DMS53 treated with DMSO at 0.1 percent for 48 hours (cell line): ENCODE data around the gene HARS1.
A peak's percentile ranks its signal among the peaks of the same experiment; 100 is the strongest.
"Not testable (repeated sequence)": the region's sequence is repeated elsewhere in the genome, so short reads cannot be mapped to it uniquely, and the experiment has no call there.

ENCODE experiments used
- DNase-seq: peaks from one replicate; lab custom pipeline; 2025; ENCODE audit not compliant: unreplicated experiment; lab: John Stamatoyannopoulos, UW

HARS1 gene

DNA sequence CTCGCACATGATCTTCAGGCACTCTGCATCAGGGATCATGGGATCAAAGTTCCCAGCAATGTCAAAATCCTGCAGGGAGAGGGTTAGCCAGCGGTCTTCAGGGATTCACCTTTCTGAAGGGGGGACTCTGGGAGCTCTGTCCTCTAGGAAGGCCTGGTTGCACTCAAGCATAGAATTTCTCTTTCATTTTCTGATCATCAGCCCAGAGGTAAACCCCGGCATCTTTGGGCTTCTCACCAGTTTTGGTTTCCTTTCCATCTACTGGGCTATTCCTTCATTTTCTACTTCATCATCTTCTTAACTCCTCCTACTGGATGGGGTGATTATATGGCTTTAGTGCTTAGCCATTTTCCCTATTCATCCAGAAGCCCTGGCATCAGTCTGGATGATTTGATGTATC, 13.2 kb downstream of the HARS1 start:
- DNase-seq: no peak

DNA sequence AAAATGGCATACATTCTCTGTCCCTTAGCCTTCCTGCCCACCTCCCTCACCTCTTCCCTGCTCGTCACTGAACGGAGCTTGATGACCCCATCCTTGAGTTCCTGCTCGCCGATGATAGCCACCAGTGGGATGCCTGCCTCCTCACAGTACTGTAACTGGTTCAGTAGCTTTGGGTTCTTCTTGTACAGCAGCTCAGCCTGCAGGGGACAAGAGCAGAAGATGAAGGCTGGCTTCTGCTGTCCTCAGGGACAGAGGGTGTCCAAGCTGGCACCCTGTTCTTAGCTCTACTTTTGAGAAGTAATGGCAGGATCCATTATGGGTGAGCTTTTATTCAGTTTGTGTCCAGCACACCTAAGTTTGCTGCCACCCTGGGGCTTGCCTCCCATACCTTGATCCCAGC, 16.5 kb downstream of the HARS1 start:
- no peak for DNase-seq

DNA sequence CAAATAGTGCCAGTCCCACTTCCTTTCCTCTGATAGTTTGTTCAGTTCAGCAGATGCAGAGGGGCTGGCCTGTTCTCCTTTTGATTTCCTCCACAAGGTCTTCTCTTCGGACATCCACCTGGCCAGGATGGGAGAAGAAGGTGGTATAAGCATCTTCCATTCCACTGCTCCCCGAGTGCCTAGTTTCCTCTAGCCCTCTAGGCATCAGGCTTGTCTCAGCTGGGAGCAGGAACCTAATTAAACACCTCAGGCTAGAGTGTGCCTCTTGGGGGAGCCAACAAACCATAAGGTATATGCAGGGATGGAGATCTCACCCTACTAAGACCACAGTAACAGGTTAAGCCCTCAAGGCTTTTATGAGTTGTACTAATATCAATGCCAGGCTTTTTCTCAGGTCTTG, 17.0 kb downstream of the HARS1 start:
- no peak for DNase-seq

DNA sequence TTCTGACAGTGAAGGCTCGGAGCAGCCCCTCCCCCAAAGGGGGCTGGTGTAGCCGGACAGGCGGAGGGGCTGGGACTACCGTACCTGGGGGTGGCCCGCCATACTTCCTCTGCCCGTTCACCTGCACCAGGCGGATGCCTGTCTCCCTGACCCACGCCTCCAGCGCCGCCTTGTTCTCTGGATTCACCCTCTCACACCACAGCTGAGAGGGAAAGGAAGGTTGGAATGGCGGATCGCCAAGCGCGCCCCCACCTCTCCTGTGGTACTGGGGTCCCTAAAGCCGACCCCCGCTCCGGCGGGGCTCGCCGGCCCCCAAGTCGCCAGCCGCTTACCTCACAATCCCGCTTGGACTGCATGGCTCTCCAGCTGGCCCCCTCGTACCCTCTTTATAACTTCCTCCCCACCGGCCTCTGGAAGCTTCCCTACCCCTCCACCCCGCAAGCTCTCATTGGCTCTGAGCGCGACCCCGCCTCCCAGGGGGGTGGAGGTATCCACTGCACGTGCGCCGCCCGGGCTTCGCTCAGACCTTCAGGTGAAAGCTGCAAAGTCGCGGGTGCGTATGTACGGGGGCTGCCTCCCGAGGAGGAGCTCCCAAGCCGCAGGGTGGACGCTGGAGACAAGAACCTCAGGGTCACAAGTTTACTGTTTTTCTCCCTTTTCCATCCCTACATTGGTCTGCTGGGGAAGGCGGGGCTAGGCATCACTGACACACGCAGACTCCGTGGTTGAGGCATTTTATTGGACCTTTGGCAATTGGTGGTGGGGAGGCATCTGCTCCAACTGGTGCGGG, 17.8 kb downstream of the HARS1 start, which contains the start of gene DND1:
TSS of gene DND1 (minus strand) at position 390 of the 790 bp plus-strand sequence. CDS start at position 356, 34 bp downstream.
- DNase-seq: no peak

DNA sequence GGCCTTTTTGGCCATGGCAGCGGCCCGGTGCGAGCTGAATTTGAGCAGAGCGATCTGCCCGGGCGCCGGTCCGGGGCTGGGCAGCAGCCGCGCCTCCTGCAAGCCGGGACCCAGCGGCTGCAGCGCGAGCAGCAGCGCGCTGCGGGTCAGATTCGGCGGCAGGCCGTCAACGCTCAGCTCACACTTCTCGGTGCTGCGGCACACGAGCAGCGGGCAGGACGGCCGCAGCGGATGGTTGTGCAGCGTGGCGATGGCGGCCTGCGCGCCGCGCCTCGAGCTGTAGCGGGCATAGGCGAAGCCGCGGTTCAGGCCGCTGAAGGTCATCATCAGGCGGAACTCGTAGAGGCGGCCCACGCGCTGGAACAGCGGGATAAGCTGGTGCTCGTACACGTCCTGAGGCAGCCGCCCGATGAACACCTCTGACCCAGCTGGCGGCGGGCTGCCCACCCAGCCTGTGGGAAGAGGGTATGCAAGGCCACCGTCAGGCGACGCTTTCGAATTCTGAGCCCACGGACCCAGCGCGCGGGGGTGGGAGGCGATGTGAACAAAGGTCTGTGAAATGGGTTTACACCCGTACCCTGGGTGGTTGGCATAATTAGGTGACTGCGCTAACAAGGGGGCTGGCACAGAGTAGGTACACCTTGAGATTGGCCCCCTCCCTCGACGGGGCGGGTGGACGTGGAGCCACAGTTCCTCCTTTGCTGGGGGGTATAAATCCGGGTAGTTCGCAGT, 18.5 kb downstream of the HARS1 start:
- DNase-seq: peak; percentile 8

DNA sequence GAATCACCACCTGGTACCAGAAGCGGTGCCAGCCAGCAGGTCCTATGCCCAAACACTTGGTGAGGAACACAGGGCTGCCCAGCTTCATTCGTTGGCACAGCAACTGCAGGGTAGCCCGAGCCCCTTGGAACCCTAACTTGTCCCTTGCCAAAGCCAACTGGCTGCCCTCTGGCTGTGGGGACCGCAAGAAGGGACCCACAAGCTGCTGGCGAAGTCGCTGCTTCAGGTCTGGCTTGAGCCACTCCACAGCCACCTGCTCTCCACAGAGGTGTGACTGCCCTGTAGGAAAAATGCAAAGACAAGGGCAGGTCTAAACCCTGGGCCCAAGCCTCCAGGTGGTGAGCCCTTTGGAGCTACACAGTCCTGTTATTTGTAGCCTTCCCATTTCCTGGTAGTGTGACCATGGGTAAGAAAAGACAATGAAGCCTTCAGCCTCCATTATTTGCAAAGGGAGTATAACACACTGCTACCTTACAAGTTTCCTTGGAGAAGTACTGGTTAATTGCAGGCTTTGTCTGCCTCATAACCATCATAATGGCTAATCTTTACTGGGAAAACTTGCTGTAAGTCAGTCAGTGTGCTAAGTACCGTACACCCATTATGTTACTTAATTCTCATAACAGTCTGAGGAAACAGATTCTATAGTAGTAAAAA, 19.6 kb downstream of the HARS1 start:
- no peak for DNase-seq

DNA sequence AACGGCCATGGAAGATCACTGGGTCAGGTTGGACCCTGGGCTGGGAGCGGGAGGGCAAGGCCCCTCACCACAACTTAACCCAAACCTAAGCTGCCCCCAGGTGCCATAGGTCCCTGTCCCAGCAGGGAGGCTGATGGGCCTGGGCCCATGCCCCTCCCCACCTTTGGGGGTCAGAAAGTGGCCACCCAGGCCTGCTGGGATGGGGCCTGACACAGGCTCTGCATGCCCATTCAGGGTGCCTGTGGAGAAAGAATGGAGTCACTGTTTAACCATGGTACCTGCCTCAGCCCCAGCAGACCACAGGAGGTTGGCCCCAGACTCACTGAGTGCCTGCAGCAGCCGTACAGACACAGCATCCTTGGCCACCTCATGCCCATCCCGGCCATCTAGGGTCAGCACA, 20.1 kb downstream of the HARS1 start:
- not testable (repeated sequence) for DNase-seq

DNA sequence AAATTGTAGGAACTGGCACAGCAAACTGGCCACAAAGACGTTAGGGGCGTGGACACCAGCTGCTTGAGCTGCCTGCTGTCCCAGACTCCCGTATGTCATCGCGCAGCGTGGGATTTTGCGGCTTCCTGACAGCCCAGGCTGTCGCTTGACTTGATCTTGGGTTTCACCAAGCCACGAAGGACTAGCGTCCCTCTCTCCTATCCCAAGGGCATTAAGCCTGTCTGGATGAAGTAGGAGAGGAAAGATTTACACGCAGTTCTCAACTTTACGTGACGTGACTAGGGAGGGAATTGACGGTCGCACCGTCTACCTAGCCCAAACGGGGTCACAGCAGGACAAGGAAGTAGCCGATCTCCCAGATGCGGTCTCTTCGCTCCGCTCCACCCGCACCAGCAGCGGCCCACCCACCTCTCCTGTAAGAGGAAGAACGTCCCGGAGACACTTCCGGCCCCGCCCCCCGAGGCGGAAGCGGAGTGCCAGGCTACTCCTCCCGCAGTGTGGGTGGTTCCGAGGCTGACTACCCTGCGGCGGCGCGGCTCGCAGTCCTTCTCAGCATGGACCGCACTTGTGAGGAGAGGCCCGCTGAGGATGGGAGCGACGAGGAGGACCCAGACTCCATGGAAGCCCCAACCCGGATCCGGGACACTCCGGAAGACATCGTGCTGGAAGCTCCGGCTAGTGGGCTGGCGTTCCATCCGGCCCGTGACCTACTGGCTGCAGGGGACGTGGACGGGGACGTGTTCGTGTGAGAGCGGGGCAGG, 26.6 kb downstream of the HARS1 start, which contains the start of gene WDR55:
TSS of gene WDR55 (plus strand) at position 546 of the 761 bp plus-strand sequence. CDS start at position 555, 9 bp downstream.
- DNase-seq: peak; percentile 94

DNA sequence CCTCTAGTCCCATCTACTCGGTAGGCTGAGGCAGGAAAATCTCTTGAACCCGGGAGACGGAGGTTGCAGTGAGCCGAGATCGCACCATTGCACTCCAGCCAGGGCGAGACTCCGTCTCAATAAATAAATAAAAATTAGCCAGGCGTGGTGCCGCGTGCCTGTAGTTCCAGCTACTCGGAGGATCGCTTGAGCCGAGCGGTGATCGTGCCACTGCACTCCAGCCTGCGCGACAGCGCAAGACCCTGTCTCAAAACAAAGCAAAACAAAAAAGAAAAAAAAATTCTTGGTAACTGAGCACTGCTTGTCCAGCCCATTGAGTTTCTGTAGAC, 27.2 kb downstream of the HARS1 start:
- no peak for DNase-seq

DNA sequence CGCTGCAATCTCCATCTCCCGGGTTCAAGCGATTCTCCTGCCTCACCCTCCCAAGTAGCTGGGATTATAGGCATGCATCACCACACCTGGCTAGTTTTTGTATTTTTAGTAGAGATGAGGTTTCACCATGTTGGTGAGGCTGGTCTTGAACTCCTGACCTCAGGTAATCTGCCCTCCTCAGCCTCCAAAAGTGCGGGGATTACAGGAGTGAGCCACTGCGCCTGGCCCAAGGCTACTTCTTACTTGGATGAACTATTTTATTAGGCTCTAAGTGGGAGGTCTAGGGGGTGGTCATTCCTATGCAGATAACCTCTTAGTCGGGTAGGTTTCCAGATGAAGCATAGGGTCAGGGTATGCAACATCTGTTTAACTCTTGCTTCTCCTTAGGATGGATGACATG, 30.8 kb downstream of the HARS1 start:
- not testable (repeated sequence) for DNase-seq

DNA sequence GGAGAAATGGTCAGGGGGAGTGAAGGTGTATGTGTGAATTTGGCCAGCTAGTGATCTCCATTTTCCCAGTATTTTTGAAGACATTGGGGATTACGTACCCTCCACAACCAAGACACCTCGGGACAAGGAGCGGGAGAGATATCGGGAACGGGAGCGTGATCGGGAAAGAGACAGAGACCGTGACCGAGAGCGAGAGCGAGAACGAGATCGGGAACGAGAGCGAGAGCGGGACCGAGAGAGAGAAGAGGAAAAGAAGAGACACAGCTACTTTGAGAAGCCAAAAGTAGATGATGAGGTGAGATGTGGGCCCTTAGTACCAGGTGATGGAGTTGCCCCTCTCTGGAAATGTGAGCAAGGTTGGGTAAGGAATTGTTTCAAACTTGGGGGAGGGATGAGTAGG, 32.3 kb downstream of the HARS1 start:
- no peak for DNase-seq

DNA sequence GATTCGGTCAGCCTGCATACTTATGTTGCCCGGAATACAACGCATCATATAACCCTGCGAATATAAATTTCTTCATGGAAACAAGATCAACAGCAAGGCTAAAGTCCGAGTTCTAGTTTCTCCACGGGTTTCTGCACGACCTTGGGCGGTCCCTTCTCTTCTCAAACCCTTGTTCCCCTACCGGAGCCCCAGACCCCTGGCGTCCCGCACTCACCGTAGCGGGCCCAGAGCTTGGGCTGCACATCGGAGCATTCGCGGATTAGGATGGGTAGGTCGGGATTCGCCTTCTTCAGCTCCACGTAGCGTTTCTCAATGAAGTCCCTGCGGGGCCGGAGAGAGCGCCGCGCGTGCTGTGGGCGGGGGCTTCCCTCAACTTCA, 44.1 kb downstream of the HARS1 start:
- no peak for DNase-seq

DNA sequence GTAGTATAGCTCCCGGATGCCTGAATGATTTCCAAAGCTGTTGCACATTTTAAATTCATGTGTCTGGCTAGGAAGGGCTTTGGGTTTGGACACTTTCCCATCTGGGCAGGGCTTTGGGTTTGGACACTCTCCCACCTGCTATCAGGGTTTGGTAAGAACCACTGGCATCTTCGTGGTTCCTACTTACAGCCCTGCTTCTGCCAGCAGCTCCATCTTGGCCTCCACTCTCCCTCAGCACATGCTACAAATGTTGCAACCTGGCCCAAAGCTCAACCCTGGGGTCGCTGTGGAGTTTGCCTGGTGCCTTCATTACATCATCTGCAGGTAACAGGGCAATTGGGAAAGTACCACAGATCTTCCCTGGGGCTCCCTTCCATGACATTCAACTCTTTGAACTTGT, 48.5 kb downstream of the HARS1 start:
- DNase-seq: no peak

DNA sequence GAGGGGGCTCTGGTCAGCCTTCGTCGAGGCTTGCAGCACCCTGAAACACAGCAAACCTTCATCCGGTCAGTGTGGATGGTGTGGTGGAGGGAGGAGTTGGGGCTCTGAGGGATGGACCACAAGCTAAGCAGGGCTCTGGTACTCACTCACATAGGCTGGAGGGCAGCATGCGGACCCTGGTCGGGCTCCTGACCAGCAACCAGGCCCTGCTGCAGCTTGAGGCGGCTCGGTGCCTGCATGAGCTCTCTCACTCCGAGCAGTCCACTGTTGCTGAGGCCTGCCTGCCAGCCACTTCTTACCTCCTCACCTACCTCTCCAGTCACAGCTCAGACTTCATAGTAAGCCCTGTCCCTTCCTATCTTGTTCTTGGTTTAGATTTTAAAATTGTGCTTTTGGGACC, 49.5 kb downstream of the HARS1 start:
- DNase-seq: no peak

DNA sequence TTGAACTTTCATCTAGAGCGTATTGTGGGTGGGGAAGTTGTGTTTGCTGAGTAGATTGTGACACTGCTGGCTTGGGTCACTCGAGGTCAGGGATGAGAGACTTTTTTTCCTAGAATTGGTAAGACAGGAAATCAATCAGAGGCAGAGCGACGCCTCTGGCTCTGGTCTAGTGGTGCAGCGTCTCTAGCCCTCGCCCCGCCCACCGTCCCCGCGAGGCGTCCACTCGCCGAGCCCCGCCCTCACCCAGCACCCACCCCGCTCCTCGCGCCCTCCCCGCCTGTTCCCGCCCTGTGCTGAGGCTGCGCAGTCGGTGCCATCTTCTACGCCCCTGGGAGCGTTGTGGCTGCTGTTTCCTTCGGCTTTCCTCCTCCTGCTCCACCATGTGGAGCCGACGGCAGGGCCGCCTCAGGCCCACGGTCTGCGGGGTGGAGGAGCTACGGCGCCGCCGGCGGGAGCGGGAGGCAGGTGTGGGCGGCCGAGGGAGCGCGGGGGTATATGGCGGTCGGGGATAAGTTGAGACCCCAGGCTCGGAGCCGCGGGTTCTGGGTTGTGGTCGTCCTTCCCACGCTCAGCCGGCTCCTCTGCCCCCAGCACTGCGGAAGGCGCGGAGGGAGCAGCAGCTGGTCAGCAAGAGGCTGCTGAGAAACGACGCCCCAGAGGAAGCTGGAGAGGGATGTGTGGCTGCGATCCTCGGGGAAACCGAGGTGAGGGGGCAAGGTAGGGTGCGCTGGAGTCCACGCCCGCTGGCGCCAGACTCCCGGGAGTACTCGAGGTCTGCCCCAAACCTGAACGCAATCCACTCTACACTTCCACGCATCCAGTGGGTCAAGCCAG, 51.8 kb downstream of the HARS1 start, which contains the start of gene TMCO6:
TSS of gene TMCO6 (plus strand) at position 304 of the 834 bp plus-strand sequence. CDS start at position 381, 77 bp downstream.
- peak; percentile 93 for DNase-seq

DNA sequence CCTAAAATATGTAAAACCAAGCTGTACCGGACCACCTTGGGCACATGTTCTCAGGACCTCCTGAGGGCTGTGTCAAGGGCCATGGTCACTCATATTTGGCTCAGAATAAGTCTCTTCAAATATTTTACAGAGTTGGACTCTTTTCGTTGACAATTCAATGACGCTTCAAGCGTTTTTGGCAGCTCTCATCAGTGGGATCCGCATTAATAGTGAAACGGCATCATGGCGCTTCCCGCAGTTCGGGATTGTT, 52.3 kb downstream of the HARS1 start:
- not testable (repeated sequence) for DNase-seq

DNA sequence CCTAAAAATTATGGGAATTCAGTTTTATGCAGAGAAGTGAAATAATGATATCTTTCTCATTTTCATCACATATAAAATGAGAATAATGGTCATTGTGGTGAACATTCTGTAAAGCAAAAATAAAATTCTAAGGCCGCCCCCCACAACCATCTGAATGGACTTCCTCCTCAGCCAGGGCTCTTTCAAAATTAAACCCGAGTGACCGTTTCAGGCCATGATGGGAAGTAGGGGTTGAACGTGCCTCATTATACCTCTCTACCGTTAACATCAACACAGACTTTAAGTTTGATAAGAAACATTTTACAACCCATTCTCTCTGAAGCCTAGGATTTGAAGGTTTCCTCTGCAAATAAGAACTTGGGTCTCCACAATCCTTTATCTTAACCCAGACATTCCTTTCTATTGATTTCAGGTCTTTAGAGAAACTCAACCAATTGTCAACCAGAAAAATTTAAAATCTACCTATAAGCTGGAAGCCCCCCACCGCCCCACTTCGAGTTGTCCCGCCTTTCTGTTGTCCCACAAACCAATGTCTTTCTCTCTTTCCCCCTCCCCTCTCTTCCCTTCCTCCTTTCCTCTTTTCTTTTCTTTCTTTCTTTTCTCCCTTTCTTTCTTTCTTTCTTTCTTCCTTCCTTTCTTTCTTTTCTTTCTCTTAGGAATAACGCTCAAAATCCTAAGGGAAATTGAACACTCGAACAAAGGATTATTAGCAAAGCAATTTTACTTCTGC, 53.6 kb downstream of the HARS1 start:
- DNase-seq: no peak

DNA sequence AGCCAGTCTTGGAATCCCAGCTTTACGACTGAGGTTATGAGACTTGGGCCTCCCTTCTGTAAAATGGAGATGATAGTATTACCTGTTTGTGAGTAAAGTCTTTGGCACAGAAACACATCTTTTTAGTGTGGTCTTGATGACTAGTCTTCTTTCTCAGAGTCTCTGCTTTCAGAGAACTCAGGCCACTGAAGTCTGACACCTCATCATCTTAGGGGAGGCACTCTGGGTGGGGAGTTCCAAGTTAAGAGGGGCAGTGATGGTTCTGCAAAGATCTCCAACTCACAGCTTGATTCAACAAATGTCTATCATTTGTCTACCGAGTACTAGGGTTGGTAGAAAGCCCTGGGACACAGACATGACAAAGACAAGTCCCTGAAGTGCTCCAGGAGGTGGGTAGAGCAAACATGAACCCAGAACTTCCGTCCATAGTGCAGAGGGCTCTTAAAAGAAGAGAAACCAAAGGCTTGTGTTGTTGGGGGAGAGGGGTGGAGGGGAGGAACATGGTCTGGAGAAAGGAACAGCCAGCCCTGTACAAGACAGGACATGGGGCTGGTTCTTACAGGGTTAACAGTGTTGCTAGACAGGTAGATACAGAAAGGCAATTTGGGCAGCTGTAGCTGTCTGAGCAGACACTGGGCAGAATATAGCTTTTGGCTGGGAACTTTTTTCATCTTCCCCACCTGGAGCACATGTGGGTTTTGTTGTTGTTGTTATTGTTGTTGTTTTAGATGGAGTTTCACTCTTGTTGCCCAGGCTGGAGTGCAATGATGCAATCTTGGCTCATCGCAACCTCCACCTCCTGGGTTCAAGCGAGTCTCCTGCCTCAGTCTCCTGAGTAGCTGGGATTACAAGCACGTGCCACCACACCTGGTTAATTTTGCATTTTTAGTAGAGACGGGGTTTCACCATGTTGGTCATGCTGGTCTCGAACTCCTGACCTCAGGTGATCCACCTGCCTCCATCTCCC, 55.6 kb downstream of the HARS1 start:
- no peak for DNase-seq

DNA sequence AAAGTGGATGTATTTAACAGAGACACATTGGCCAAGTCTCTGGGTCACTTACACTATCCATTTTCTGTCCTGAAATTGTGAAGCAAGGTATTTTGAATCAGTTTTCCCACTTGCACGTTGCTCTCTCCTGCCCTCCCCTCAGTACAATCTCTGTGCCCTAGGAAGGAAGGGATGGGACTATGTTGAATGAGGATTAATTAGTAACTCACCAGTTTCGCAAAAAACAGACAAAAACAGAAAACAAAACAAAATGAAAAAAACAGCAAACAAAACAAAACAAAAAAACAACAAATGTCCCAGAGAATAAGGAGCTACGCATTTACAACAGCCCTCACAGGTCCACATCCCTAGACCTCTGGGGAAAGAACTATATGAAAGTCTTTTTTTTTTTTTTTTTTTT, 57.1 kb downstream of the HARS1 start:
- no peak for DNase-seq
